ENCODE results near the gene RBM20.
"Not testable (repeated sequence)": the region's sequence is repeated elsewhere in the genome, so short reads cannot be mapped to it uniquely, and the experiment has no call there.

The RBM20 gene

GRCh38 chr10:110861930-110862649 is 218.0 kb downstream of the RBM20 start:
- H4K20me1 ChIP-seq: no peaks in the 10 kb centered on the region
- H3K9ac ChIP-seq: peak overlapping the region in 6 of 11 experiments; percentile 21 to 82 (median 72); a peak in 8 of 22 replicates
- no peaks in the 10 kb centered on the region for H3K36me3 ChIP-seq
- TF ChIP-seq Cebpa-rat (IDR thresholded peaks at IDR 0.05): no peak
- H3K4me1 ChIP-seq: peaks cover 89 to 100% (median 99%) of the 10 kb centered on the region in 10 experiments
- H3K4me3 ChIP-seq: no peak overlapping the region
- H3K9me3 ChIP-seq (replicated peaks in 1 of 11): no peaks in the 10 kb centered on the region
- H3K4me2 ChIP-seq: peak overlapping the region; percentile 7 to 95 (median 83); a peak in 21 of 22 replicates
- H3K27me3 ChIP-seq: no peaks in the 10 kb centered on the region
- H3K27ac ChIP-seq: peak overlapping the region in 10 of 11 experiments; percentile 71 to 98 (median 95); a peak in 20 of 22 replicates

- Histone ChIP-seq H3K4me1 (peaks cover 89 to 100% (median 99%) of the 10 kb centered on the region in 10 experiments), H3K27me3 (no peaks in the 10 kb centered on the region), H4K20me1 (no peaks in the 10 kb centered on the region), H3K4me2 (peak overlapping the region; percentile 66 to 95 (median 83)), H3K4me3 (no peak overlapping the region), H3K9ac (peak overlapping the region in 6 of 11 experiments; percentile 71 to 82 (median 79); a peak in 12 of 22 replicates), H3K27ac (peak overlapping the region; percentile 71 to 98 (median 95); a peak in 21 of 22 replicates), H3K36me3 (no peaks in the 10 kb centered on the region), H3K9me3 (replicated peaks in 1 of 11) (no peaks in the 10 kb centered on the region)
- TF ChIP-seq Cebpa-rat (IDR thresholded peaks at IDR 0.05): no peak
These were observed 218.8 kb downstream of the RBM20 start for GRCh38 chr10:110862961-110863360.

DNA sequence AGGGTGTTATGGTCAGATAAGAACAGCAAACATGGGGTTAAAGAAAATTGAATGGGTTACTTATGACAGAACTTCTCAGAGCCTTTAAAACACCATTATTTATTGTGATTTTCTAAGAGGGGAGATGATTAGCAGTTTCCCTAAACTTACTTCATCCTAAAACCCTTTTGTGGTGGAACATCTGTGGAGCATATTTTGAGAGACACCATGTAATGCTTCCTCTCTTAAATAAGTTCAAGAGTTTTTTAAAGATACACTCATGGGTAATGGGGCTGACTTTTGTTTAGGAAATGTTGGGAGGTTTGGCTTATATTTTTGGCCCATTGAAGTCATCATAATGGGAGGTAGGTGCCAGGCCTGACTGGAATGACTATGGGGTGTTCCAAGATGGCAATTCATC is 219.2 kb downstream of the RBM20 start:
- peaks cover 89 to 100% (median 99%) of the 10 kb centered on the region in 10 experiments for H3K4me1 ChIP-seq
- H4K20me1 ChIP-seq: no peaks in the 10 kb centered on the region
- no peaks in the 10 kb centered on the region for H3K27me3 ChIP-seq
- H3K27ac ChIP-seq: peak overlapping the region; percentile 71 to 98 (median 95); a peak in 21 of 22 replicates
- peak overlapping the region in 8 of 11 experiments; percentile 13 to 82 (median 76); a peak in 14 of 22 replicates for H3K9ac ChIP-seq
- no peaks in the 10 kb centered on the region for H3K9me3 ChIP-seq (replicated peaks in 1 of 11)
- peak overlapping the region; percentile 66 to 95 (median 83) for H3K4me2 ChIP-seq
- H3K36me3 ChIP-seq: no peaks in the 10 kb centered on the region
- TF ChIP-seq Cebpa-rat (IDR thresholded peaks at IDR 0.05): no peak
- H3K4me3 ChIP-seq: peak overlapping the region in 1 of 10 experiments; percentile 4; a peak in 1 of 20 replicates

DNA sequence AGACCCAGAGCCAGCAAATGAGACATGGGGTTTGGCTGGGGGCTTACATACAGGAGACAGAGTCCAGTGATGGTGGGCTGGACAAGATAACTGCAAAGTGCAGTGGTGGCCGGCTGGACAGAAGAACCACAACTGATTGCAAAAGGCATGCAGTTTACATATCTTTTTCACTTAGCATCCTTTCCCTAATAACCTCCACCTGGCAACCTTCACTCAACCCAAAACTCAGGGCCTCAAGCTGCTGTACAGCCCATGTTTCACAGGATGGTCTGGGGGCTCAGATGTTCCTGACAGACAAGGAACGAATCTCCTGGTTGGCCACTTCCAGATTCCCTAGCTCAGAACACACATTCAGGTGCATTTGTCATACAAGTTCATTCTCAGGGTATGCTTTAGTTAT is 219.8 kb downstream of the RBM20 start:
- Histone ChIP-seq H3K4me3 (0 out of 20 replicates have a peak overlapping the region, but pooled peaks of 1 of the 10 experiments have one; percentile 4), H3K9me3 (replicated peaks in 1 of 11) (no peaks in the 10 kb centered on the region), H3K27ac (peak overlapping the region; percentile 71 to 98 (median 95); a peak in 21 of 22 replicates), H3K4me1 (peaks cover 89 to 100% (median 99%) of the 10 kb centered on the region in 10 experiments), H3K9ac (peak overlapping the region in 9 of 11 experiments; percentile 13 to 82 (median 74); a peak in 15 of 22 replicates), H3K36me3 (no peaks in the 10 kb centered on the region), H3K27me3 (no peaks in the 10 kb centered on the region), H3K4me2 (peak overlapping the region; percentile 66 to 95 (median 83)), H4K20me1 (no peaks in the 10 kb centered on the region)
- no peak for TF ChIP-seq Cebpa-rat (IDR thresholded peaks at IDR 0.05)

DNA sequence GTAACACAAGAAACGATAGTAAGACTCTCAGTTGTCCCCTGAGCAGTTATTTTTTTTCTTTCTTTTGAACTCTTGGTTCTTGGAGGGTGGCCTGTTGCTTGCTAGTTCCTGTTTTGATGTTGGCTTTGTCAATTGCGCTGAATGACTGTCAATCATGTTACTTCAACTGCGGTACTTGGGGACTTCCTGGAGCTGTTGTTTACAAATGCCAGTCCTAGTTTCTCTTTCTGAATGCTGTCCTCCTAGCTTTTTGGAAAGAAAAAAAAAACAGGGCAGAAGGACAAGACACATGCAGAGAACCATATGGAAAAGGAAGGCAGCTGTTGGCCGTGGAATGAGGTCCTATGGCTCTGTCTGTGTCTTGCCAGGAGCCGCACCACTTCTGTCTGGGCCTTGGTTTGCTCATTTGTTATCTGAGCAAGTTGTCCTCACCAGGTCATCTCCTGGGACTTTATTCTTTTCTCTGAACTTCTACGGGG is 220.6 kb downstream of the RBM20 start:
- H3K4me1 ChIP-seq: peaks cover 87 to 100% (median 99%) of the 10 kb centered on the region in 10 experiments
- no peaks in the 10 kb centered on the region for H3K9me3 ChIP-seq (replicated peaks in 1 of 11)
- peak overlapping the region; percentile 66 to 95 (median 83) for H3K4me2 ChIP-seq
- peak overlapping the region; percentile 71 to 98 (median 95) for H3K27ac ChIP-seq
- H3K4me3 ChIP-seq: peak overlapping the region in 5 of 10 experiments; percentile 30 to 51 (median 38); a peak in 7 of 20 replicates
- no peak; a peak in 2 of 22 replicates for TF ChIP-seq Cebpa-rat (IDR thresholded peaks at IDR 0.05)
- no peaks in the 10 kb centered on the region for H4K20me1 ChIP-seq
- H3K27me3 ChIP-seq: no peaks in the 10 kb centered on the region
- H3K36me3 ChIP-seq: no peaks in the 10 kb centered on the region
- peak overlapping the region; percentile 53 to 85 (median 80) for H3K9ac ChIP-seq

- H3K4me2 ChIP-seq: peak overlapping the region; percentile 66 to 95 (median 83)
- peaks cover 86 to 100% (median 100%) of the 10 kb centered on the region in 10 experiments for H3K4me1 ChIP-seq
- no peaks in the 10 kb centered on the region for H3K27me3 ChIP-seq
- H3K36me3 ChIP-seq: no peaks in the 10 kb centered on the region
- H3K9ac ChIP-seq: peak overlapping the region; percentile 53 to 85 (median 80); a peak in 21 of 22 replicates
- TF ChIP-seq Cebpa-rat (IDR thresholded peaks at IDR 0.05): no peak
- no peaks in the 10 kb centered on the region for H3K9me3 ChIP-seq (replicated peaks in 1 of 11)
- H3K4me3 ChIP-seq: peak overlapping the region in 5 of 10 experiments; percentile 30 to 51 (median 38); a peak in 5 of 20 replicates
- peak overlapping the region; percentile 71 to 98 (median 95) for H3K27ac ChIP-seq
- no peaks in the 10 kb centered on the region for H4K20me1 ChIP-seq
These were observed 221.2 kb downstream of the RBM20 start for GRCh38 chr10:110865186-110865808.

DNA sequence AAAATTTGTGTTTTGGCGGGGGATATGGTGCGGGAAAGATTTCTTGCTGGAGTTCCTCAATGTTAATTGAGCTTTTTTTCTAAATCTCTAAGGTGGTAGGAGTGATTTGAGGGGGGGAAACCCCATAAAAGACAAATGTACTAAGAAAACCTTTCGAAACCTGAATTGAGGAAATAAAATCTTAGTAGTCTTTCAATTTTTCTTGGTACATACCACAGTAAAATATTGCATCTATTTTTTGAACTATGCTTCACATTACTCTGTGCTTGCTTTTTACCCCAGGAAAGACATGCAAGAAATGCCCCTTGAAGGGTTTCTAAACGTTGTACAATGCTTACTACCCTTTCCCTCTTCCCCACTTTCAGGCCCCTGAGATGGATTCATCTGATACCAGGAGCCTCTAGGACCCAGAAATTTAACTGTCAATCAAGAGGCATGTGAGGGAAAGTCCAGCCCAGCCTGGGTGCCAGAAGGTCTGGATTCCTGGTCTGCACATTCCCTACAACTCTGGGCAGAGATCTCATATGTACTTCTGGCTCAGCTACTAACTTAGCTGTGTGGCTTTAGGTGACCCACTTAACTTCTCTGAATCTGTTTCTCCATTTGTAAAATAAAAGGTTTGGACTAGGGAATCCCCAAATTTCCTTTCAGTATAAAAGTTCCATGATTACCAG is 221.8 kb downstream of the RBM20 start:
- Histone ChIP-seq H3K9me3 (replicated peaks in 1 of 11) (no peaks in the 10 kb centered on the region), H3K9ac (peak overlapping the region in 9 of 11 experiments; percentile 71 to 85 (median 81); a peak in 14 of 22 replicates), H4K20me1 (no peaks in the 10 kb centered on the region), H3K4me1 (peaks cover 86 to 100% (median 100%) of the 10 kb centered on the region in 10 experiments), H3K4me2 (peak overlapping the region; percentile 66 to 95 (median 83); a peak in 20 of 22 replicates), H3K27me3 (no peaks in the 10 kb centered on the region), H3K27ac (peak overlapping the region in 10 of 11 experiments; percentile 84 to 98 (median 95); a peak in 19 of 22 replicates), H3K4me3 (no peak overlapping the region), H3K36me3 (no peaks in the 10 kb centered on the region)
- TF ChIP-seq Cebpa-rat (IDR thresholded peaks at IDR 0.05): no peak

DNA sequence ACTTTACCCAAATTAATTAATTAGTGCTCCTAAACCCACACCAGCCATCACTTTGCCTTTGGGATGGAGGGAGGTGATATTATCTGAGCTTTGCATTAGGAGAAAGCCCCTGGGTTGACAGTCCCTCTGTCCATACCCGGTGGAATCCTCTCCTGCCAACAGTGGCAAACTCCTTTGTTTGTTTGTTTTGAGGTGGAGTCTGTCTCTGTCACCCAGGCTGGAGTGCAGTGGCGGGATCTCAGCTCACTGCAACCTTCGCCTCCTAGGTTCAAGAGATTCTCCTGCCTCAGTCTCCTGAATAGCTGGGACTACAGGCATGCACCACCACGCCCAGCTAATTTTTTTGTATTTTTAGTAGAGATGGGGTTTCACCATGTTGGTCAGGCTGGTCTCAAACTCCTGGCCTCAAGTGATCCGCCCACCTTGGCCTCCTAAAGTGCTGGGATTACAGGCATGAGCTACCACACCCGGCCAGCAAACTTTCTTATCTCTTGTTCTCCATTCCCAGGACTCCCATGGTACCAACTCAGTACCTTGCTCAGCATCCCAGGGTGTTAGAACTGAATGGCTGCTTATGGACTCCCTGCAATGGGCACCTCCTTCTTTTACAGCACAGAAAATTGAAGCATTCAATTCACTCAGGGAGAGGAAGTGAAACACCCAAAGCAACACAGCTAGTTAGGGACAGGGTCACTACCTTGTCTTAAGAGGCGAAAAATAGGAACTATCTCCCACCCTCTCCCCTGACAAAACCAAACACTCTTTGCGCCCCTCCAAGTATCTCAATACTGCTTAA is 223.1 kb downstream of the RBM20 start:
- peak overlapping the region in 9 of 11 experiments; percentile 14 to 70 (median 50); a peak in 16 of 22 replicates for H3K9ac ChIP-seq
- H3K27ac ChIP-seq: peak overlapping the region in 10 of 11 experiments; percentile 38 to 97 (median 94); a peak in 19 of 22 replicates

More for the DNA sequence above, 223.1 kb downstream of the RBM20 start:
- H4K20me1 ChIP-seq; H3K27me3 ChIP-seq; H3K4me3 ChIP-seq; H3K9me3 ChIP-seq (replicated peaks in 1 of 11); H3K36me3 ChIP-seq: not testable (repeated sequence)
- Histone ChIP-seq H3K4me2 (peak overlapping the region; percentile 32 to 95 (median 86)), H3K4me1 (peaks cover 84 to 93% (median 91%) of the 10 kb centered on the region in 10 experiments)
